AG04449 (cell line): Measurements from ENCODE around the gene GDPD5.

ENCODE experiments used
- CTCF ChIA-PET: fragments of 350-600 bp; formaldehyde crosslinking; extraction: SDS; loops from one replicate; lab custom pipeline; 2021; ENCODE audit warnings: antibody characterized with exemption; lab: Yijun Ruan, JAX
- POLR2A ChIA-PET: fragments of 400-600, 350-600 bp; formaldehyde crosslinking; extraction: SDS; loops from one replicate; lab custom pipeline; 2020; ENCODE audit warnings: antibody characterized with exemption, inconsistent platforms; lab: Yijun Ruan, JAX
- DNase-seq: peaks from one replicate; pipeline ENCODE4 v3.0.0-alpha.2; 2010; ENCODE audit warnings: low read depth, low spot score
- H3K4me3 ChIP-seq: 2 replicates; pipeline ENCODE4 v1.5.1; 2011; ENCODE audit warnings: low read depth, mild to moderate bottlenecking, control low read depth, low read length
- CTCF ChIP-seq: IDR thresholded peaks from one replicate; pipeline ENCODE4 v1.5.1; 2011; ENCODE audit warnings: mild to moderate bottlenecking, moderate library complexity, low read length, control low read depth, inconsistent platforms; ENCODE audit not compliant: insufficient read depth; ENCODE audit errors: missing control alignments

GDPD5 gene

DNA sequence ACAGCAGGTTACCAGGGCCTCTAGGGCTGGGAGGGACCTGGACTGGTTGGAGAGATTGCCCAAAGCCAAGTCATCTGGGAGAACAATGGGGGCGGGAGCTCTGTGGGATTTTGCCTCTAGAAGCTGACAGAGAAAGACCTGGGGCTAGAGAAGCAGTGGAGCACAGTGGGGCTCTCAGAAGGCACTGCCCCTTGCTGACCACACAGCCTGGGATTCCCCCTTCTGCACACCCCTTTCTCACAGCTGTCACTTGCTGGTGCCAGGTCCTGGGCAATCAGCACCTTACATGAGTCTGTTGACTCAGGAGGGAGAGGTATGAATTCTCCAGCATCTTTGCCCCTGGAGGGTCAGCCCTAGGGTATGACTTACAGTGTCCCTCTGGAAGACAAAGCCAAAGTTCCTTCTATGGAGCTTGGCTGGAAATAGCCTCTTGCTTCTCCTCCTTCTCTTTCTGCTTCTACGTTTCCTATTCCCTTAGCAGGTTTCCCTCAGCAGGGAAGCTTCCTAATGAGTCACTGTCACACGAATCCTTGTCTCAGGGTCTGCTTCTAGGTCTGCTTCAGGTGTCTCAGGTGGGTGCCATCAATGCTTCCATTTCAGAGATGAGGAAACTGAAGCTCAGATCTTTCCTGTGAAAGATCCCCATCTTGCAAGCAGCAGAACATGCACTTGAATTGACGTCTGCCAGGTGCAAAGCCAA lies 27.0 kb downstream of the GDPD5 start:
- DNase-seq: no peak
- TF ChIP-seq CTCF: no peak
- ChIA-PET POLR2A (interaction anchor here (0.9 to 1.8 kb wide), 3 partner anchors 8 to 56 kb away, joined by 3 to 7 read pairs (median 4); partner anchors contain the start of gene GDPD5), CTCF (interaction anchor here (0.8 to 3.7 kb wide), 7 partner anchors 25 to 90 kb away, joined by 3 to 12 read pairs (median 4); no protein-coding TSS in a partner anchor)
- H3K4me3 ChIP-seq: no peak overlapping the region

- no peak for TF ChIP-seq CTCF
- no peak overlapping the region for H3K4me3 ChIP-seq
- no peak for DNase-seq
- CTCF ChIA-PET: interaction anchor here (2.5 to 3.7 kb wide), 2 partner anchors 52 to 90 kb away, joined by 6 to 11 read pairs; no protein-coding TSS in a partner anchor
- POLR2A ChIA-PET: interaction anchor here (1.2 to 1.8 kb wide), 2 partner anchors 7 to 57 kb away, joined by 3 to 7 read pairs; no protein-coding TSS in a partner anchor
These were observed 27.8 kb downstream of the GDPD5 start for GRCh38 chr11:75497788-75498409.

DNA sequence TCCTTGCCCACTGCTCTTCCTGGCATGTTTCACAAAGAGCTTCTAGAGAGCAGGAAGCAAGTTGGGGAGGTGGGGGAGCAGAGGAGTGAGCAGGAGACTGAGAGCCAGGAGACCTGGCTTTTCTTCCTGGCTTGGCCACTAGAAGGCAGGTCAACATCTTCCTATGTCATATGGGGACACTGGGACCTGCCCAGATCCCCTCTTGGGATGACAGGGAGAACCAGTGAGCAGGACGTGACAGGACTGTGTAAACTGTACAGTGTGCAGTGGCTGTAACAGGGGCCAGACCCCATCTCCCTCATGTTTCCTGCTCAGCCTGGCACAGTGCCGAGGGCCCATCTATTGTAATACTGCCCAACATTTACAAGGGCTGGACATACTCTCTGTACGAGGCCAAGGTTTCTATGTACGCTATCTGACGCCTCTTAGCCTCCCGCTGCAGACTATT lies 29.4 kb downstream of the GDPD5 start:
- H3K4me3 ChIP-seq: no peak overlapping the region
- POLR2A ChIA-PET: no interaction called here
- no peak for TF ChIP-seq CTCF
- CTCF ChIA-PET: interaction anchor here (1.1 to 2.5 kb wide), 2 partner anchors 35 to 88 kb away, joined by 6 read pairs; no protein-coding TSS in a partner anchor
- no peak for DNase-seq

DNA sequence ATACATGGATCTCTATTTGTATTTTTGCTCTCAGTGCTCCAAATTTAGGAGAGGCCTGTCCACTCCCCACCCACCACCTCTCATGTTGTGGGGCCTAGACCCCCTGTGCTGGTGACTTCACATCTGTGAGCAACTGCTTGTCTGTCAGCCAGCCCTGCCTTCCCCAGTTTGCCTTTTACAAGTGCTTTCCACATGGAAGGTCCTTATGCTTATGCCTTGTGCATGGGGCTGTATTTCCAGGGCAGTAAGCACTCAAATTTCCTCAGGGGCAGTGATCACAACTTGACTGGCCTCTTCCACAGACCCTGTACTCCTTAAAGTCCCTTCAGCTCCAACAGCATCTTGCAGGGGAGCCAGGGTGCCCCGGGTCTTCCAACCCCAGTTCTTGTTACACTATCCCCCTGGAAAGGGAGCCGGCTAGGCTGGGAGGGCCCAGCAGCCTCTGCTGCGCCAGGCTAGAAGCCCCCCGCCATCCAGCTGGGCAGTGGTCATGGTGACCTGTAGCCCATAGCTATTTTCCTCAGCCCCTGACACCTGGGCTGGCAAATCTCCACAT lies 29.9 kb downstream of the GDPD5 start:
- TF ChIP-seq CTCF: no peak
- ChIA-PET CTCF (interaction anchor here (1.4 to 2.5 kb wide), 2 partner anchors 10 to 87 kb away, joined by 4 to 6 read pairs; no protein-coding TSS in a partner anchor), POLR2A (no interaction called here)
- no peak for DNase-seq
- H3K4me3 ChIP-seq: no peak overlapping the region

DNA sequence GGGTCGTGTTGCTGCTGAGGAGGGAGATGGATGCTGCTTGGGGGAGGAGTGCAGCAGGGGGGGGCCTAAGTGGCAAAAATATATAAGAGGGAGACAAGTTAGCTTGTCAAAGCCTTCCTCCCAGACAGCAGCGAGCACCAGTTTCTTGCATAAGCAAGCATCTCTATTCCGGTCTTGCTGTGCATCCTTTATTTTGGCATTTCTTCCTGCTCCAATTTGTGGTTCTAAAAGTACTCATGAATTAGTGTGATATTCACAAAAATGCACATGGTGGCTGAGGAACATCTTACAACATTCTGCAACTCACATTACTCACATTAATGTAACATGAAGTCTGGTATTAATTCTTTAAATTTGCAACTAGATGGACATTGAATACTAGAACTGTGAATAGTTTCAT lies 32.1 kb downstream of the GDPD5 start:
- no peak overlapping the region for H3K4me3 ChIP-seq
- ChIA-PET POLR2A (interaction anchor here (0.7 kb wide), 1 partner anchor 37 kb away, joined by 3 read pairs; no protein-coding TSS in a partner anchor), CTCF (interaction anchor here (1.0 kb wide), 1 partner anchor 48 kb away, joined by 4 read pairs; no protein-coding TSS in a partner anchor)
- DNase-seq: no peak
- TF ChIP-seq CTCF: no peak
